GM19463 (cell line): ENCODE data around the gene PLAAT2.
A peak's percentile ranks its signal among the peaks of the same experiment; 100 is the strongest.
"Not testable (repeated sequence)": the region's sequence is repeated elsewhere in the genome, so short reads cannot be mapped to it uniquely, and the experiment has no call there.

Source experiments
- ATAC-seq: cut with Tn5 transposase; IDR thresholded peaks from one replicate; pipeline ENCODE4 v1.9.1; 2021; ENCODE audit warnings: mild to moderate bottlenecking, moderate library complexity; ENCODE audit not compliant: unreplicated experiment

The PLAAT2 gene

DNA sequence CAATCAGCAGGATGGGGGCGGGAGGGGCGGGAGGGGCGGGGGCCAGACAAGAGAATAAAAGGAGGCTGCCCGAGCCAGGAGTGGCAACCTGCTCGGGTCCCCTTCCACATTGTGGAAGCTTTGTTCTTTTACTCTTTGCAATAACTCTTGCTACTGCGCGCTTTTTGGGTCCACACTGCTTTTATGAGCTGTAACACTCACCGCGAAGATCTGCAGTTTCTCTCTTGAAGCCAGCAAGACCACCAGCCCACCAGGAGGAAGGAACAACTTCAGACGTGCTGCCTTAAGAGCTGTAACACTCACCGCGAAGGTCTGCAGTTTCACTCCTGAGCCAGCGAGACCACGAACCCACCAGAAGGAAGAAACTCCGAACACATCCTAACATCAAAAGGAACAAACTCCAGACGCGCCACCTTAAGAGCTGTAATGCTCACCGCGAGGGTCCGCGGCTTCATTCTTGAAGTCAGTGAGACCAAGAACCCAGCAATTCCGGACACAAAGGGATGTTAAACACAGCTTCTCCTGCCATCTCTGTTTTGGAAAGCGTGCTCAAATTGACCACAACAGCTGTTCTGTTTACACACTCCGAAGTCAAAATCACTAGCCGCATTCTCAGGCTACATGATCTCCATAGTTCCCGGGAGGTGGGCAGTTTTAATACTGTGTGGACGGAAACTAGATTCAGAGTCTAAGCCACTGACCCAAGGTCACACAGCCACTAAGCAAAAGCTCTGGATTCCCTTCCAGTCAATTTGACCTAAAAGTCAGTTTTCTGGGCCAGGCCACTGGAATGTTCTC is 11.9 kb downstream of the PLAAT2 start:
- ATAC-seq: no peak

- not testable (repeated sequence) for ATAC-seq
Measured at GRCh38 chr11:63550156-63550700, 13.0 kb downstream of the PLAAT2 start.

DNA sequence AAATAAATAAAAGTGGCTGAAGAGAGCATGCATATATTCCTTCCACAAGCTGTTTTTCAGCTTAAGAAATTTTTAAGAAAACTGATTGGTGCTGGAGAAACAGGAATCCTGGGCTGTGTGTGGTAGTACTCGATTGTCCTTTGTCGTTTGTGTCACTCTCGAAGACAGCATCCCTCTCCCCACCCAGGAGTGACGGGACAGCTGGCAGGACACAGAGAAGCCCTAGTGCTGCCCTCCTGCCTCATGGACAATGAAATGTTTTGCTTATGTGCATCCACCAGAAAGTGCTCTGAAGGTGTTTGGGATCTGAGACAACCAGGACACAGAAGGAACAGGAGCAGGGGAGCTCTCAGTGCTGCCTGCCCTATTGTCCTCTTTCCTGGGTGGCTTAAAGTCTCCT is 13.8 kb downstream of the PLAAT2 start:
- no peak for ATAC-seq

DNA sequence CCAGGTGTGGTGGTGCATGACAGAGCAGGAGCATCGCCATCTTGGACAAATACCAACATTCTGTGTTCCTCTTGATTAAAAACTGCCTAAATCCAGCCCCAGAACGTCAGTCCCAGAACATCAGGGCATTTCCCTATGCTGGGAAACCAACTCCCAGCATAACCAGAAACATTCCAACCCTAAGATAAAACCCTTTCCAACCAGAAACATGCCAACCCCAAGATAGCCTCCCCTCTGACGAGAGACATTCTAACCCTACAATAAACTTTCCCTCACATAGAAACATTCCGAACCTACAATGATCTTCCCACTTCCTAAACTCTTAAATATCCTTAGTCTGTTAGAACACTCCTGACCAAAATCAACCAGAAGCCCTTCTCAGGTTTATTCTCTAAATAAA is 15.0 kb downstream of the PLAAT2 start:
- ATAC-seq: no peak

DNA sequence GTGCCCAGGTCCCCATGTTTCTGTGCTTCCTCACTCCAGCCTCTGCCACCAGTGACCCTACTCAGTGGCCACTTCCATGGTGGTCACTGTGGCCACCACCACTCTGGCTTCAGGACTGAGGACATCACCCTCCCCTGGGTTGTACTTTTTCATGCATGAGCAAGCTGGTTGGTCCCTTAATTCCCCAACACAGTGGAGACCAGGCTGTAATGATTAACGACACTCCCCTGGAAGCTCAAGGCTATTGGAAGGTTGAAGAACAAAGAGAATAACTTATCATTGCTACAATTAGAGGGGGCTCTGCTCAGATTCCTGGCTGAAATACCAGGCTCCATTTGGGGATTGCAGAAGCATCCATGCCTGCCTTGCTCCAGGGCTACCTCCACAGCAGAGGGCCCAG is 16.1 kb downstream of the PLAAT2 start:
- no peak for ATAC-seq

DNA sequence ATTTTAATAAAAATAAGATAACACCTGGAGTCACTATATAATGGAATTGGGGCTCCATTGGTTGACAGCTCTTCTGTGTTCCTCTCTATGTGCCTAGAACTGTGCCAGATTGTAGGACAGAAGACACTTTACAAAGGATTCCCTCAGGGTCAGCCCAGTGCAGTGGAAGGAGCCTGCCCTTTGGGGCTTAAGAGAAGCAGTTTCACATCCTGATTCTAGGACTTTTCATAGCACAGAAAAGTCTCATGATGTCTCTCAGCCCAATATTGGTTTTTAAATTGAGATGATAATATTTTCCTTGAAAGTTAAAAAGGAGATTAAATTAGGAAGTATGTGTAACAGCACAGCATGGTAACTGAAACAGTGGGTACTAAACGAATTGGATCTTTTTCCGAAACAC is 19.5 kb downstream of the PLAAT2 start:
- no peak for ATAC-seq

DNA sequence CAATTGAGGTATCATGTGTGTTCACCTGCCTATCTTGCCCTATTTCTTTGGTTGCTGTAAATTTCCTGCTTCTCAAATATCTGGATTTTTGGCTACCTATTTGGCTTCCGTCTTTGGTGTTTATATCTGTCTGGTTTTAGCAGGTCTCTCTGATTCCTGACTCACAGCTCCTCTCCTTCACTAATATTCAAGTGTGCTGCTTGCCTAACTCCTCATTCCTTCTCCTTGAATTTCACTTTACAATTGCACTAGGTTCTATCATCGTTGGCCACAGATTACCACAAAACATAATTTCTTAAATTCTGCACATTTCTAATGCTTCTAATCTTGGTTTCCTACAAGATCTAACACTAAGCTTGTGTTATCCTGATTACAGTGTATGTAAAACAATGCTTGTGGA is 20.7 kb downstream of the PLAAT2 start:
- not testable (repeated sequence) for ATAC-seq

DNA sequence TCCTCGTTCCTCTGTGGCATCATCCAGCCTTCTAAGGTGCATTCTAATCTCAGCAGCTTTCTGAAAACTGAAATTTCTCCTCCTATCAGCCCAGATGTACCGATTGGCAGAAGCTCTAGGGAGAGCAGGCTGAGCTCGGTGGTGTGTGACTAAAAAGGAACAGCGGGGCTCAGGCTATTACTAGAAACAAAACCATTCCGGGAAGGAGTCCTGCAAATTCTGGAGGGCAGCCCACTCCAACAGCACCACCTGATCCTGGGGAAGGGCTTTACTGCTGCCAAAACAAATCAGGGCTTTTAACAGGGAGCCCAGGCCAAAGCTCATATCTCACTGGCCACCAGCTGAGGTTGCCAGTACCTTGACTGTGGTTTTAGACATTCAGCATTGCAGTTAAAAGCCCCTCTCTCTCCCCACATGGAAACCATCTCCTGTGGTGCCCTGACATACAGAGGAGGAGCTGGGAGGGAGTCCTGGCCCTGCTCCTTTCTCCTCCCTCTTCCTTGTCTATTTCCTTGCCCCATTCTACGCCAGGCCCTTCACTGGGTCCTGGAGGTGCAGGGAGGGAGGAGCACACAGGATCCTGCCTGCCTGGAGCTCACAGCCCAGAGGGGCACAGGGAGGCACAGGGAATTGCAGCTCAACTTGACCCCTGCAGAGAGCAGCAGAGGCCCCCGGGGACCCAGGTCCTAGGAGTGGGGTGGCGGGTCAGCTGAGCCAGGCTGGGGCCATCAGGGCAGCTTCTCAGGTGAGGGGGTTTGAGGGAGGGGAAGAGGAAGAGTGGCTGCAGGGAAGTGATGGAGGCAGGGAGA is 25.7 kb downstream of the PLAAT2 start:
- no peak for ATAC-seq

DNA sequence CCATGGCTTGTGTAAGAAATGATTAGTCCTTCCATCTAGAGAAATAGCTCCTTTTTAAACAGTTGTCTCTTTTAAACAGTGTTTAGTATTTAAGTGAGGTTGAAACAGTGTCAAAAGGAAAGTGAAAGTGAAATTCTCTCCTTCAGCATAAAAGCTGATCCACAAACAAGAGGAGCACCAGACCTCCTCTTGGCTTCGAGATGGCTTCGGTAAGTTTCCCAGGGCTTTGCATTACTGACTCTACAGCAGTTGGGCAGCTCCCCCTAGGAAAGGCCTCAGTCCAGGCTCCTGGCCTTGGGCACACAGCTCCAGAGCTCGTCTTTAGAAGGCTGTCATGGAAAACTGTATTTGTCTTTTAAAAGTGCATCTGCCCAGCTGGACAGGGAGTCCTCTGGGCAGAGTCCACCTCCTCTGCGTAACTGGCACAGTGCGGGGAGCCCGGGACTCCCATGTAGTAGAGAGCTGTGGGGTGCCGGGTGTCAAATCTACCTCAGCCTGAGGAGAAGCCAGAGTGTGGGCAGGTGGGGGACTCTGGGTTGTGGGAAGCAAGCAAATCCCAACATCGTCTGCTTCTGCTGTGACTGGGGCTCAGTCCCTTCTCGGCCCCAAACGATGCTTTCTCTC is 26.4 kb downstream of the PLAAT2 start, which contains the start of gene PLAAT4:
Gene PLAAT4, plus strand, starts transcription at position 140 of the 624 bp plus-strand sequence. Its CDS starts 61 bp downstream, at position 201.
- ATAC-seq: no peak

DNA sequence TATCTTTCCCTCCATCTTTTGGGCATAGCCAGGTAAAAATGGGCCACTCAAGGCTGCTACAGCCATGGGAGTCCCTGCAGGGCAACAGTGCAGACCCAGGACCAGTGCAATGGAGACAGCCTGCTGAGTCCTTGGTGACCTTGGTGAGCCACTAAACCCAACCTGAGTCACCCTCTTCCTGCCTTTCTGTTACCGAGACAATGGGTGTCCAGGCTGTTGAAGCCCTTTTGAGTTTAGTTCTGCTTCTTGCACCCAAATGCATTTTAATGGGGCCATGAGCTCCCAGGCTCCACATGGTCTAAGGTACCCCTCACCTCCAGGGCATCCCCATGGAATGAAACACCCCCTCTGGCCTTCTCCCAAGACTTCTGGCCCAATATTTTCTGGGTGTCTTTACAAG is 27.4 kb downstream of the PLAAT2 start:
- no peak for ATAC-seq

DNA sequence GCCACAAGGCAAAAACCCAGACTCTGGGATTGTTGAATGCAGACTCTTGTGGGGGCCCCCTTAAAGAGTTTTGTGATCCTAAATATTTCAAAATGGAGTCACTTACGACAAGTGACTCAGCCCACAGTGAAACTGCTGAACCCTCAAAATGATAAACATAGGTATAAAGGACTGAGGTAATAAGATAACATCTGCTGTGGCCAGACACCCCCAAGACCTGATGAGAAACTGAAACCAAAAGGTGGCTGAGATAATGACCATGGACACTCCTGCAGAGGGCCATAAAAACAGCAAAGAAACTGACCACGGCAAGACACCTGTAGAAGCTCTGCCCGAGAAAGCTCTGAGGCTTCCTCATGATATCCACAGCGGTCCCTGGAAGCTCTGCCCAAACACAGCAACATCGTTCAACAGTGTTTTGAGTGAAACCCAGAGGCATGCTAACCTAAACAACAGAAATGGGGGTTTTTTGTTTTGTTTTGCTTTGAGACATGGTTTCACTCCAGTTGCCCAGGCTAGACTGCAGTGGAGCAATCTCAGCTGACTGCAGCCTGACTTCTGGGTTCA is 28.2 kb downstream of the PLAAT2 start:
- ATAC-seq: peak; percentile 39

DNA sequence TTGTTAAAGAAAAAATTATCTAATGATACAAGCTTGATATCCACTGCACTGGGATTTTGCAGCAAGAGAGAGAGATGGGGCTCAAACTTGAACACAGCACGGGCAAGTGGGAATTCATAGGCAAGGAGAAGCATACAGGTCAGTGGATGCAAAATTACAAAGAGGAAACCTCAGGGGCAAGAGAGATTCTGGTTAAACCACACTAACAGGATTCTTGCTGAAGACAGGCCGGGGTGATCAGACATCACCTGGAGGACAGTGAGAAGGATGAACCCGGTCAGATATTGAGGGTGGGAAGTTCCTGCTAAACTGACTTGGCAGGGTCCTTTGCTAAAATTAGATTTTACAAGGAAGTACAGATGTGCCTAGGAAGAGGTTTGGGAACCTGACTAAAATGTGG is 29.1 kb downstream of the PLAAT2 start:
- ATAC-seq: no peak

- no peak for ATAC-seq
Measured at GRCh38 chr11:63532799-63533475, 30.2 kb downstream of the PLAAT2 start.

DNA sequence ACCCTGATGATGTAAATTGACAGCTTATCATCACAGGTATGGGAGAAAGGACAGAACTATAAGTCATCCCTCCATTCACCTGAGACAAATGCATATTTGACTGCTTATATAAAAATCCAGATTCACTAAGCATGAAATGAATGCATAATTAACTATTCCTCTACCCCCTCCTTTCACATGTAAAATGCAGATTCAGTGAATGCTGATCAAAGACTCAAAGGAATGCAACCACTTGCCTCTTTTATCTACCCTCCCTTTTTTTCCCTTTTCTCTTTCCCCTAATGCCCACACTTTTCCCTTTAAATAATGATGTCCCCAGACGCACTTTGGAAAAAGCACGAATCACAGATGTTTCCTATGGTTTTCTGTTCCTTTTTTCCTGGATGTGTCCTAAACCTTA is 31.1 kb downstream of the PLAAT2 start:
- no peak for ATAC-seq

GRCh38 chr11:63531074-63531792 is 31.9 kb downstream of the PLAAT2 start:
- peak; percentile 86 for ATAC-seq

DNA sequence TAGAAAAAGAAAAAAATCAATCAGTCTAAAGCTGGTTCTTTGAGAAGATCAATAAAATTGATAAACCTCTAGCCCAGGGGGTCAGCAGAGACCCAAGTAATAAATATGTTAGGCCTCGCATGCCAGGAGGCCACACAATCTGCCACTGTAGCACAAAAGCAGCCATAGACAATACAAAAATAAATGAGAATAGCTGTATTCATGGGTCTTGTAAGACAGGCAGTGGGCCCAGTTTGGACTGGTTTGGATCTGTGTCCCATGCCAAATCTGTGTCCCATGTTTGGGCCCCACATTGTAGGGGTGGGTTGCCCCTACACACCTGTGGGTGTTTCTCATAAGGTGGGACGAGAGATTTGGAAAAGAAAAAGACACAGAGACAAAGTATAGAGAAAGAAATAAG is 33.2 kb downstream of the PLAAT2 start:
- no peak for ATAC-seq

DNA sequence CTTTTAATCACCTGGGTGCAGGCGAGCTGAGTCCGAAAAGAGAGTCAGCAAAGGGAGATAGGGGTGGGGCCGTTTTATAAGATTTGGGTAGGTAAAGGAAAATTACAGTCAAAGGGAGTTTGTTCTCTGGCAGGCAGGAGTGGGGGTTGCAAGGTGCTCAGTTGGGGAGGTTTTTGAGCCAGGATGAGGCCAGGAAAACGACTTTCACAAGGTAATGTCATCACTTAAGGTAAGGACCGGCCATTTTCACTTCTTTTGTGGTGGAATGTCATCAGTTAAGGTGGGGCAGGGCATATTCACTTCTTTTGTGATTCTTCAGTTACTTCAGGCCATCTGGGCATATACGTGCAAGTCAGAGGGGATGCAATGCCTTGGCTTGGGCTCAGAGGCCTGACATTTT is 33.8 kb downstream of the PLAAT2 start:
- ATAC-seq: not testable (repeated sequence)

DNA sequence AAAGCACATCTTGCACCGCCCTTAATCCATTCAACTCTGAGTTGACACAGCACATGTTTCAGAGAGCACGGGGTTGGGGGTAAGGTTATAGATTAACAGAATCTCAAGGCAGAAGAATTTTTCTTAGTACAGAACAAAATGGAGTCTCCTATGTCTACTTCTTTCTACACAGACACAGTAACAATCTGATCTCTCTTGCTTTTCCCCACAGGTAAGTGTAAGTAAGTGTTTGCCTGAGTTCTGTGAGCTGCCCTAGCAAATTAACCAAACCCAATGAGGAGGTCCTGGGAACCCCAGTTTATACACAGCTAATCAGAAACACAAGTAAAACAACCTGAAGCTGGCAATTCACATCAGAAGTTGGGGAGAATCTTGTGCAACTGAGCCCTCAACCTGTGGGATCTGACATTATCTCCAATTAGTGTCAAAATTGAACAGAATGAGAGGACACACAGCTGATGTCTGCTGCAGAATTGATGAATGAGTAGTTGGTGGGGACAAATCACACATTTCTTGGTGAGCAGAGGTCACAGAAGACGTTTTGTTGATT is 34.4 kb downstream of the PLAAT2 start:
- ATAC-seq: not testable (repeated sequence)

- not testable (repeated sequence) for ATAC-seq
Measured at GRCh38 chr11:63528156-63528555, 35.0 kb downstream of the PLAAT2 start.
